Stimulated activated CD8-positive, alpha-beta memory T cell treated with anti-CD3 and anti-CD28 coated beads, Interleukin-7, amount 100 ng/mL, for 4 hours (primary cell): ENCODE data around the gene PTBP2.

Experiments
- DNase-seq, 2 donors: peaks; one replicate each; pipeline ENCODE4 v3.0.0-alpha.2; 2020; ENCODE audit warnings: low read depth in 2 of 2

Gene PTBP2

GRCh38 chr1:96825950-96826576, 104.5 kb downstream of the PTBP2 start:
- no peak for DNase-seq

GRCh38 chr1:96833376-96833775, 111.8 kb downstream of the PTBP2 start:
- no peak for DNase-seq

- no peak for DNase-seq
Measured at GRCh38 chr1:96834986-96835385, 113.4 kb downstream of the PTBP2 start.

GRCh38 chr1:96837057-96837780, 115.6 kb downstream of the PTBP2 start:
- no peak for DNase-seq

- DNase-seq = no peak
Measured at GRCh38 chr1:96837781-96838216, 116.2 kb downstream of the PTBP2 start.

DNA sequence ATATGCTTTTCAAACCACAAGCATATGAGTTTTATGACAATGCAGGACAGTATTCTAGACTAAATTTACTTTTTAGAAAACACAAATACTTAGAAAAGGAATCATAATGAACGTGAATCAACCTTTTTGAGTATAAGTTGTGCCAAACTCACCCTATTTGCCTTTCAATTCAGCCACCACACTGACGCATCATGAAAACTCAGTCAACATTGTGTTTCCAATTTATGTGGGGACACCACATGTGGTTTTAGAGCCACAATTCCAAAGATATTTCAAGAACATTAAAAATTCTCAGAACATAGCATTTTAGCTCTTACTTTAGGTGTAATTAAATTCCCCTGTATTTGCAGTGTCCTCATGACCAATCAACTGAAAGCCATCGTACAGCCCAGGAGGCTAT, 118.8 kb downstream of the PTBP2 start:
- no peak for DNase-seq

- DNase-seq = no peak
Measured at GRCh38 chr1:96842215-96842614, 120.6 kb downstream of the PTBP2 start.

GRCh38 chr1:96843196-96843595, 121.6 kb downstream of the PTBP2 start:
- DNase-seq = no peak

DNA sequence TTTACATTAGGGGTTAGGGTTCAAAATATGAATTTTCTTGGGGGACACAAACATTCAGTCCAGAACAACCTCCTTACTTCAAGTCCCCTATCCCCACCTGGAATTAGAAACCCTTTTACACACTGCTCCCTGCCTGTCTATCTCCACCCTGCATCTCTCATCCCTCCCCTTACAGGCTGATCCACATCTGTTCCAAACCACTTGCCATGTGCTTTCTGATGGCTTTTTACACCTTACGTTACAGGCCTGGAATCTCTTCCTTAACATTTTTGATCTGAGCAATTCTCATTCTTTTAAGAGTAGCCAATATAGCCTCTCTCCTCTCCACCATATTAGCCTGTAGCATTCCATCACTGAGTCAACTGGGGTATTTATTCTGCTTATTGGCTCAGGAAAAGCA, 122.0 kb downstream of the PTBP2 start:
- no peak for DNase-seq

DNA sequence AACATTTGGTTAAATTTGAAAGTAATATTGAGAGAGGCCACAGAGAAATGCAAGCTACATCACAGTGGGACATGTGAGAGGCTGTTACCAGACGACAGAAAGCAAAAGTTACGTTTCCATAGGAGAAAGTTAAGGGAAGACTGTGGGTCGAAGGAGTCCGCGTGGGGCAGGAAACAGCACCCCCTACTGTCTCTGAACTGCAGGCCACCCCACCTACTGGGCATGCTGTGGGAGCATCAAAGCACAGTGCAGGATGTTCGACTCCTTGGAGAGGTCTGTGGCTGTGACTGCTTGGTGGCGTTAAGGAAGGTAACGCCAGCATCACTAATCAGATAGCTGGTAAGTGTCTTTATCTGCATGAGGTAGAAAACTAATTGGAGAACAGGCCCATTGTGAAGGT, 123.9 kb downstream of the PTBP2 start:
- no peak for DNase-seq

- DNase-seq = no peak
Measured at GRCh38 chr1:96861836-96862235, 140.3 kb downstream of the PTBP2 start.

DNA sequence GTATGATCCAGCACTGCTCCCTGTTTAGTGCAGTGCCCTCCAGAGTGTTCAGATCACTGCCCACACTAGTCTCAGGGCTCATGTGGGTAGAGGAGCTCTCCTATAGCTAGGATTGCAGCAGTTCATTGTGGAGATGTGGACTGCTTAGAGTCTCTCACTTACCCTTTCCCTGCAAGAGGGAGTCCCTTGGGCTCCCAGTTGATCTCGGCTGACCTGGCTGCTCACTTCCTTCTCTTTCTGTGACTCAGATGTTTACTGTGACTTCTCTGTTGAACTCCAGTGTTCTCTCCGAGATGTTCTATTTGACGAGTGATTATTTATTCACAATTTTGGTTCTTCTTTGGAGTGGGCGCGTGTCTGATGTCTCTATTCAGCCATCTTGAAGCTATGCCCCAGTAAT, 141.9 kb downstream of the PTBP2 start:
- no peak for DNase-seq
